Keratinocyte (primary cell): ENCODE results near the gene XPO4.

Experiments used
- CTCF ChIP-seq, 3 experiments: IDR thresholded peaks in 1 of 3; conservative IDR thresholded peaks in 1 of 3; optimal IDR thresholded peaks in 1 of 3; 2 replicates in 2 of 3; 3 replicates in 1 of 3; pipeline versions ENCODE3 to v1.5.1; 2011; ENCODE audit warnings: low read length in 3 of 3, mild to moderate bottlenecking in 3 of 3, moderate library complexity in 2 of 3, control low read depth in 1 of 3, inconsistent platforms in 1 of 3; ENCODE audit not compliant: insufficient read depth in 2 of 3; ENCODE audit errors: extremely low read depth in 1 of 3
- EZH2 ChIP-seq: IDR thresholded peaks from one replicate; pipeline ENCODE4 v1.6.1; 2012; ENCODE audit warnings: inconsistent platforms, mild to moderate bottlenecking, low read length, moderate library complexity

GRCh38 chr13:20769834-20770233 is 132.7 kb downstream of the XPO4 start:
- TF ChIP-seq CTCF (optimal IDR thresholded peaks at IDR 0.05 in 1 of 3, IDR thresholded peaks at IDR 0.05 in 1 of 3, conservative IDR thresholded peaks at IDR 0.05 in 1 of 3; ENCODE audit: extremely low read depth in 1 of 3, insufficient read depth in 2 of 3, low read length in 3 of 3) (no peak), EZH2 (no peak)
